Psoas muscle (tissue), 8 donors: ENCODE measurements around the gene WDR82. TPM values are rescaled to one million over a fixed set of nuclear protein-coding genes. Genes with fewer than 3 reads are reported as not detected.

Experiments used
- ATAC-seq, 4 donors: fragments of 200-7000 bp; cut with Tn5 transposase; one replicate each; pipeline ENCODE4 v1.9.1; 2020; ENCODE audit warnings: moderate library complexity in 3 of 4, mild to moderate bottlenecking in 2 of 4
- DNase-seq, 2 donors: peaks; one replicate each; pipeline ENCODE4 v3.0.0-alpha.2; 2020
- H3K27ac ChIP-seq: fragments of 200-600 bp; one replicate; pipeline ENCODE4 v1.8.0; 2022
- H3K27me3 ChIP-seq, 3 donors: fragments of 200-600 bp in 1 of 3; one replicate each; pipeline versions ENCODE4 v1.6.1 to v1.8.0; 2013 to 2022; ENCODE audit warnings: low read length in 2 of 3, mild to moderate bottlenecking in 2 of 3, moderate library complexity in 1 of 3; ENCODE audit not compliant: insufficient read depth in 3 of 3
- H3K36me3 ChIP-seq, 2 donors: fragments of 200-600 bp in 1 of 2; one replicate each; pipeline versions ENCODE4 v1.6.1 to v1.8.0; 2013 to 2022; ENCODE audit warnings: low read depth in 1 of 2, mild to moderate bottlenecking in 1 of 2, moderate library complexity in 1 of 2; ENCODE audit not compliant: insufficient read depth in 1 of 2
- H3K4me1 ChIP-seq: fragments of 200-600 bp; one replicate; pipeline ENCODE4 v1.8.0; 2022
- H3K4me3 ChIP-seq: fragments of 200-600 bp; one replicate; pipeline ENCODE4 v1.8.0; 2022; ENCODE audit warnings: mild to moderate bottlenecking
- H3K9me3 ChIP-seq: fragments of 200-600 bp; one replicate; pipeline ENCODE4 v1.8.0; 2022
- CTCF ChIP-seq: fragments of 200-600 bp; IDR thresholded peaks from one replicate; pipeline ENCODE4 v1.8.0; 2022; ENCODE audit warnings: antibody characterized with exemption
- WGBS, 3 donors: extraction: QIAGEN DNeasy Blood & Tissue Kit; methylation state at CpG; one replicate each; pipeline versions ENCODE4 v1.1.6 to v1.1.7; 2013; 5-methylcytosine and 5-hydroxymethylcytosine counted together
- intact Hi-C, 2 donors: fragments of 100-400 bp; cut with DNase I; formaldehyde crosslinking; loops; one replicate each; pipeline versions ENCODE4 v1.11.0 to v1.14.2; 2022
- polyA plus RNA-seq, 3 donors: library from polyadenylated mRNA; stranded (reverse); fragments of 200-250 nt; gene quantifications; one replicate each; pipeline ENCODE4 v1.2.3, GENCODE V29; 2013
- total RNA-seq, 4 donors: library from RNA; stranded (reverse); fragmentation: NEBNext Ultra II Directional in 2 of 4; extraction: Animal tissue kit (Norgen Biotek cat#: 25700) in 2 of 4; gene quantifications; one replicate each; pipeline versions ENCODE4 v1.2.1 to v1.2.4, GENCODE V29; 2021 to 2023
- donor health status: healthy with polysubstance abuse.
- donor health status: DM: no; HTN: no; CAD: no; lungs with moderate emphysema.
- donor health status: Bipolar disorder and iron deficiency.
- donor health status: healthy.
- donor health status: DM: yes; HTN: yes; CAD: no.
- donor health status: DM: no; HTN: no; CAD: no.
- donor health status: DM: no; HTN: no; CAD: no.
- donor health status: DM: yes; HTN: yes; CAD: no.

WDR82 gene
- total and polyA plus RNA-seq, 7 donors, result 46.1 to 96.7 (median 84.0) TPM

GRCh38 chr3:52256159-52256558 is 22.3 kb downstream of the WDR82 start:
- ATAC-seq (no peak), DNase-seq (no peak)
- Histone ChIP-seq H3K27me3 (no peaks in the 10 kb centered on the region), H3K4me1 (peaks cover 12% of the 10 kb centered on the region), H3K27ac (no peak overlapping the region), H3K4me3 (no peak overlapping the region), H3K36me3 (peaks cover 33 to 100% of the 10 kb centered on the region in 2 donors), H3K9me3 (no peaks in the 10 kb centered on the region)
- TF ChIP-seq CTCF, result no peak
- 89 to 97% (median 90%) methylated on average over 3 of the region's 3 CpGs for WGBS, 3 donors
- intact Hi-C loops, result no loop called here

GRCh38 chr3:52254608-52255007 is 23.8 kb downstream of the WDR82 start:
- intact Hi-C loops, result no loop called here
- TF ChIP-seq CTCF, result no peak
- H3K4me1 ChIP-seq, result peaks cover 20% of the 10 kb centered on the region
- H3K27ac ChIP-seq, result no peak overlapping the region
- ATAC-seq (no peak), DNase-seq (no peak)
- H3K36me3 ChIP-seq, result peaks cover 27 to 100% of the 10 kb centered on the region in 2 donors
- H3K27me3 ChIP-seq, result no peaks in the 10 kb centered on the region
- no peak overlapping the region for H3K4me3 ChIP-seq
- 74 to 79% (median 75%) methylated on average over 8 to 9 of the region's 9 CpGs for WGBS, 3 donors
- no peaks in the 10 kb centered on the region for H3K9me3 ChIP-seq

- no peak for TF ChIP-seq CTCF
- ATAC-seq (peak in 2 of 4 donors; percentile 26 to 35), DNase-seq (peak in 1 of 2 donors; percentile 67)
- intact Hi-C loops, result no loop called here
- Histone ChIP-seq H3K27ac (peak overlapping the region; percentile 23), H3K27me3 (no peaks in the 10 kb centered on the region), H3K36me3 (peaks cover 19 to 100% of the 10 kb centered on the region in 2 donors), H3K4me1 (peaks cover 23% of the 10 kb centered on the region), H3K4me3 (no peak overlapping the region), H3K9me3 (no peaks in the 10 kb centered on the region)
- 73 to 79% (median 76%) methylated on average over 11 to 12 of the region's 12 CpGs for WGBS, 3 donors
Observed at GRCh38 chr3:52253314-52254304, 24.8 kb downstream of the WDR82 start.

GRCh38 chr3:52250122-52250521 is 28.3 kb downstream of the WDR82 start:
- TF ChIP-seq CTCF, result no peak
- Histone ChIP-seq H3K4me1 (peaks cover 29% of the 10 kb centered on the region), H3K36me3 (peaks cover 0 to 71% of the 10 kb centered on the region in 2 donors), H3K27me3 (no peaks in the 10 kb centered on the region), H3K9me3 (no peaks in the 10 kb centered on the region), H3K27ac (peak overlapping the region; percentile 36), H3K4me3 (no peak overlapping the region)
- no peak for ATAC-seq
- intact Hi-C loops, result no loop called here
- no peak for DNase-seq
- WGBS, 3 donors, result 82 to 89% (median 83%) methylated on average over 1 of the region's 1 CpG
